Fibroblast of peridontal ligament (primary cell): ENCODE results near the gene UXS1.
"Not testable (repeated sequence)": the region's sequence is repeated elsewhere in the genome, so short reads cannot be mapped to it uniquely, and the experiment has no call there.

Experiments
- DNase-seq: peaks from one replicate; pipeline ENCODE4 v3.0.0-alpha.2; 2010; ENCODE audit errors: extremely low read depth

The UXS1 gene

GRCh38 chr2:106161341-106161740 is 32.8 kb downstream of the UXS1 start:
- no peak for DNase-seq

GRCh38 chr2:106160786-106161261 is 33.3 kb downstream of the UXS1 start:
- no peak for DNase-seq

GRCh38 chr2:106159866-106160785 is 34.0 kb downstream of the UXS1 start:
- no peak for DNase-seq

GRCh38 chr2:106158871-106159270 is 35.2 kb downstream of the UXS1 start:
- no peak for DNase-seq

- no peak for DNase-seq
Measured at GRCh38 chr2:106158131-106158530, 36.0 kb downstream of the UXS1 start.

GRCh38 chr2:106157416-106157815 is 36.7 kb downstream of the UXS1 start:
- DNase-seq = no peak

GRCh38 chr2:106156305-106157296 is 37.5 kb downstream of the UXS1 start:
- no peak for DNase-seq

- no peak for DNase-seq
Measured at GRCh38 chr2:106153781-106154180, 40.3 kb downstream of the UXS1 start.

GRCh38 chr2:106147665-106148064 is 46.4 kb downstream of the UXS1 start:
- peak; percentile 33 for DNase-seq

- peak; percentile 61 for DNase-seq
Measured at GRCh38 chr2:106147159-106147558, 46.9 kb downstream of the UXS1 start.

- DNase-seq = no peak
Measured at GRCh38 chr2:106144621-106145331, 49.3 kb downstream of the UXS1 start.

GRCh38 chr2:106143495-106144215 is 50.4 kb downstream of the UXS1 start:
- DNase-seq = no peak

- no peak for DNase-seq
Measured at GRCh38 chr2:106142683-106143082, 51.4 kb downstream of the UXS1 start.

- no peak for DNase-seq
Measured at GRCh38 chr2:106140913-106141312, 53.2 kb downstream of the UXS1 start.

GRCh38 chr2:106140113-106140512 is 54.0 kb downstream of the UXS1 start:
- DNase-seq = no peak

- DNase-seq = no peak
Measured at GRCh38 chr2:106139238-106139935, 54.7 kb downstream of the UXS1 start.

GRCh38 chr2:106138543-106139237 is 55.4 kb downstream of the UXS1 start:
- no peak for DNase-seq

GRCh38 chr2:106137731-106138521 is 56.2 kb downstream of the UXS1 start:
- no peak for DNase-seq

GRCh38 chr2:106131192-106131591 is 62.9 kb downstream of the UXS1 start:
- DNase-seq = not testable (repeated sequence)
